Activated naive CD4-positive, alpha-beta T cell (primary cell): Measurements from ENCODE around the gene THSD7B.

Experiments used
- DNase-seq, 4 experiments: peaks; one replicate each; lab custom pipeline; 2025; lab: John Stamatoyannopoulos, UW

The THSD7B gene

DNA sequence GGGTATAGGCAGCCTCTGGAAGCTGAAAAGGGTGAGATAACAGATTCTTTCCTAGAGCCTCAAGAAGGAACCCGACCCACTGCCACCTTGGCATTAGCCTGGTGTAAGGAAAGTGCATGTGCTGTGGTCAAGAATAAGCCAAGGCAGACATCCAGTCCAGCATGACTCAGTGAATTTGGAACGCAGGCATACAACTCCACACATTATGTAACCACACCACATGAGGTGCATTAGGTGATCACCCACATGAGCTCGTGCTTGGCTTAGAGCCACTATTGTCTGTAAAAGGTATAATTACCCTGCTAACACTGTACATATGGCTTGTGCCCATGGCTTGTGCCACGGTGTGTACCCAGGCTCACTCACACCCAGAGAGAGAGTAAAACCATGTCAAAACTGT is 615.3 kb downstream of the THSD7B start:
- no peak for DNase-seq

- DNase-seq = no peak
Measured at GRCh38 chr2:137381731-137382130, 616.4 kb downstream of the THSD7B start.

DNA sequence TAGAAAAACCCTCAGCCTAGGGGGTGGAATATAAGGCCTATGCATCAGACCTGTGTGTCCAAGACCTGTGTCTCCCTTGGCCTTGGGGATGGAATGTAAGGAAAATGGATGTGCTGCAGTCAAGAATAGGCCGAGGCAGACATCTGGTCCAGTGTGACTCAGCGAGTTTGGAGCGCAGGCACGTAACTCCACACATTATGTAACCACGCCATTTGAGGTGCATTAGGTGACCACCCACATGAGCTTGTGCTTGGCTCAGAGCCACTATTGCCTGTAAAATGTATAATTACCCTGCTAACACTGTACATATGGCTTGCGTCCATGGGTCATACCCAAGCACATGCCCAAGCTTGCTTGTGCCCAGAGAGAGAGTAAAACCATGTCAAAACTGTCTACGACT is 618.0 kb downstream of the THSD7B start:
- no peak for DNase-seq

GRCh38 chr2:137387044-137387443 is 621.7 kb downstream of the THSD7B start:
- no peak for DNase-seq

DNA sequence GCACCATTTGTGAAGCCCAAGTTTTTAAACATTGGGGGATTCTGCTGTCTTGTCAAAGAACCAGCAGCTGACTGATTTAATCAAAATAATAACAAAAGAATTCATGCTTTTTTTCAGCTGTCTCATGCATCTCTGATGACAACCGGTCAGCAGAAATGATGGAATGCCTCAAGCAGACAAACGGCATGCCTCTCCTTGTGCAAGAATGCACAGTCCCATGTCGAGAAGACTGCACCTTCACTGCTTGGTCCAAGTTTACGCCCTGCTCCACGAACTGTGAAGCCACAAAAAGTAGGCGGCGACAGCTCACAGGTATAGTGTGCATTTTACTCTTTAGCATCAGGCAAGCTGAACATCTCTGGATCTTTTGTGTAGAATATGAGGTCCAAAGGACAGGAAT is 640.2 kb downstream of the THSD7B start:
- no peak for DNase-seq

DNA sequence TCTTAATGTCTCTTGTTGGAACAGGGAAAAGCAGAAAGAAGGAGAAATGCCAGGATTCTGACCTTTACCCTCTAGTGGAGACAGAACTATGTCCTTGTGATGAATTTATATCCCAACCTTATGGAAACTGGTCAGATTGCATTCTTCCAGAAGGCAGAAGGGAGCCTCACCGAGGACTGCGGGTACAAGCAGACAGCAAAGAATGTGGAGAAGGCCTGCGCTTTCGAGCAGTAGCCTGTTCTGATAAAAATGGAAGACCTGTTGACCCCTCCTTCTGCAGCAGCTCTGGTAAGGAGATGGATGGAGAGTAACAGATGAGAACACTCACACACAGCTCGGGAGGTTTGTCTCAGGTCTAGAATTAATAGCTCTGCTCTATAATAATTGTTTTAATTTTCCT is 646.2 kb downstream of the THSD7B start:
- DNase-seq = no peak

- no peak for DNase-seq
Measured at GRCh38 chr2:137420744-137421143, 655.4 kb downstream of the THSD7B start.

- no peak for DNase-seq
Measured at GRCh38 chr2:137435162-137435561, 669.8 kb downstream of the THSD7B start.

- no peak for DNase-seq
Measured at GRCh38 chr2:137437386-137437785, 672.0 kb downstream of the THSD7B start.

- no peak for DNase-seq
Measured at GRCh38 chr2:137444970-137445369, 679.6 kb downstream of the THSD7B start.

- no peak for DNase-seq
Measured at GRCh38 chr2:137449454-137449853, 684.1 kb downstream of the THSD7B start.

DNA sequence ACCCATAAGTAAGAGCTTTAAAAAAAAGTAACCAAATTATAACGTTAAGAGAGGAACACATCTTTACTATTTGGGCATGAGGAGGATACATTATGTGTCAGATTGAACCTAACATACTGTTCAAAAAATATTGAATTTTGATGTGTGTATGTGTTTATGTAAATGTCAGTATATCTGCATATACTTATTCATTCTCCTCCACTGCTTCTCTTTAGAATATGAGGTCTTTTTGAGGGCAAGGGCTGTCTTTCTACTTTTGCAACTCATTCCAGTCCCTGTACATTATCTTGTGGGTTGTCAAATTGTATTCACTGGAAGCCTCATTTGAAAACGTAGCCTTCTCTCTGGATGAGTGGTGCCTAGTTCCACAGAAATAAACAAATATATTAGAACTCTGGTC is 689.5 kb downstream of the THSD7B start:
- DNase-seq = no peak

- DNase-seq = no peak
Measured at GRCh38 chr2:137467246-137467862, 702.0 kb downstream of the THSD7B start.

- no peak for DNase-seq
Measured at GRCh38 chr2:137493261-137493660, 727.9 kb downstream of the THSD7B start.

DNA sequence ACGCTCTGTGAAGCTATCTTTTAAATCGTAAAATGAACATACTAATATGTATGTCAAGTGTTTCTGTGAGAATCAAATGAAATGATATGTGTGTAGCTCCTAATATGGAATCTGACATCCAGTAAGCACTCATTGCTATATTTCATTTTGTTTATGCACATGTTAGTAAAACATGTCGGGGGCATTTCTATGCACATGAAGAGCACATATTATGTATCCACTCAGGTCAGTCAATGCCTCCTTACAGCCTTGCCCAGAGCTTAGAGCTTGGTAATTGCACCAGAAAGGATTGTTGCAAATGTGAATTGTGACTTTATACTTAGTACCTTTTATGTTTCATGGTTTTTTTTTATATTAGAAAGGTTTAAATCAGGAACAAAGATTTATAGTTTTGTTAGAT is 735.3 kb downstream of the THSD7B start:
- DNase-seq = no peak

DNA sequence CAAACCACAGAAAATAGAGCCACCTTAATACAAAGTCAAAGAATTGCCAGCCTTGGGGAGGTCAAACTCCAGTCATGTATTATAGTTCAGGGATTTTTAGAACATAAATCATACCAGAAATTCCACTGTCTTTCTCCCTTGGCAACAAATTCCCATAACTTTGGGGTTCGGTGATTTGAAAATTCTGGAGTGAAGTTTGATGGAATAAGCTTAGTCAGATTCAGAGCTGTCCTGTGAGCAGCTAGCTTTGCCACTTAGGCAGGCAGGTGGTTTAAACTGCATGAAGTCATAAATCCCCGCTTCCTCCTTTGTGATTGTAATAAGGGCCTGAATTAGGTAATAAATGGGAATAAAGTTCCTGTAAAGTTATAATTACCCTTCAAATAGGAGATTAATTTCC is 741.9 kb downstream of the THSD7B start:
- no peak for DNase-seq

- no peak for DNase-seq
Measured at GRCh38 chr2:137508739-137509384, 743.5 kb downstream of the THSD7B start.

DNA sequence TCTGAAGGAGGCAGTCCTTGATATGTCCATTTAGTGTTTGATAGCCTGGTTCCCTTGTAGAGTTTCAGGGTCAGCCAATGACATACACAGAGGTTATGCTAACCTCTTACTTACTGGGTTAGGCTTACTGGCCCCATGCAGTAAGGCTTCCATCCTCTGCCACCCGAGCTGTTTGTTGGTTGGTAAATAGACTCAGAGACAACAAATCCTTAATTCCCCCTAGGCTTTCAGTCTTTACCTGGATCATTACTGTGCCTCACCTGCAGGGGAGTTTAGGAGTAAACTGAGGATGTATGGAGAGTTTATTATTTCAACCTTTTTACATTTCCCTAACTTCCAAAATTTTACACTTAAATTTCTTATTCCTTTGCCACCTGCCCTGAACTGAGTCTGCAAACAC is 746.2 kb downstream of the THSD7B start:
- no peak for DNase-seq

GRCh38 chr2:137521653-137522619 is 756.6 kb downstream of the THSD7B start:
- DNase-seq = no peak

GRCh38 chr2:137522620-137523011 is 757.3 kb downstream of the THSD7B start:
- DNase-seq = no peak

DNA sequence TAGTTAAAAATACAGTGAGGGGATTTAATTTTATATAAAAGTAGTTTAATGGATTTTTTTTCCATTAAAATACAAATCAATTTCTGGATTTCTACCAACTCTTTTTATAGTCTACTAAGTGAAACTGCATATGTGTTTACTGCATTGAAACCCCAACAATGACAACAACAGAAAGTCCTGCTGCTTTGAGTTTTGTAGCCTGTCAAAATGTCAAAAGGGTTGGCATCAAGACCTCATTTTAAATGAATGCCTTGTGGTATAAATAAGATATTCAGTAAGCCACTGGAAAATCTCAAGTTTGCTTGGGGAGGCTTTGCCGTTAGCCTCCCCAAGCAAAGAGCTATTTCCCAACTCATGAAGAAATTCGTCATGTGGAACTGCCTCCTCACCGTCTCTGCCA is 758.6 kb downstream of the THSD7B start:
- DNase-seq = no peak

DNA sequence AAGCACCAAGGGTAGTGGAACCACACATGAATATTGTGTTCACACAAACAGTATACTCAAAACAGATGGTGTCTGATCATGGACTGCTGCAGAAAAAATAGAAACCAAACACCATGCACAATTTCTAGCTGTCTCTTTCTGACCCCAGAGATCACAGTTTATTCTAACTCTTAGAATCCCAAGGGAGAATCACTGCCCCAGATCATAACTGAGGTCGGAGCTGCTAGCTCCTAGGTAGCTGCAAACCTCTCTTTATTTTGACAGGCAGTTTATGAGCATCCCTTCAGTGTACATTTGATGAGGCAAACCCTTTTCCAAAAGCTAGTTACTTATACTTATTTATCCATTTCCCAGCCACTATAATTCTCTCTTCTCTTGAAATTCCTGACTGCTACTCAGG is 759.8 kb downstream of the THSD7B start:
- no peak for DNase-seq

- DNase-seq = no peak
Measured at GRCh38 chr2:137525641-137526190, 760.4 kb downstream of the THSD7B start.
